Measurements from ENCODE around the gene TNRC6B. TPM values are rescaled to one million over a fixed set of nuclear protein-coding genes. Genes with fewer than 3 reads are reported as not detected.

TNRC6B gene
- total and polyA plus RNA-seq, 2 of the 13 experiments (the other 11 are each of a cell fraction or from before 2014, with no cell fraction given) = 8.9 to 13.2 TPM

- TF ChIP-seq ZNF460 (CRISPR knock-in tag; IDR thresholded peaks at IDR 0.05; ENCODE audit: borderline replicate concordance) (no peak), MXD3 (CRISPR knock-in tag; IDR thresholded peaks at IDR 0.05) (no peak; the same call in 1 of the 2 replicates), ZNF570 (CRISPR knock-in tag; IDR thresholded peaks at IDR 0.05; ENCODE audit: borderline replicate concordance) (no peak), SNAPC2 (CRISPR knock-in tag; IDR thresholded peaks at IDR 0.05) (peak; percentile 67; the same call in 1 of the 2 replicates), NFKBIZ (CRISPR knock-in tag; IDR thresholded peaks at IDR 0.05) (0 out of 2 replicates have a peak, but pooled peaks have one; percentile 64), NONO (IDR thresholded peaks at IDR 0.05) (no peak), NONO (CRISPR knock-in tag; conservative IDR thresholded peaks at IDR 0.05) (peak; percentile 66; the same call in 1 of the 2 replicates), ZNF574 (CRISPR knock-in tag; IDR thresholded peaks at IDR 0.05) (0 out of 2 replicates have a peak, but pooled peaks have one; percentile 41), ZNF678 (CRISPR knock-in tag; IDR thresholded peaks at IDR 0.05) (no peak), SP2 (CRISPR knock-in tag; IDR thresholded peaks at IDR 0.05) (peak; percentile 58), RXRB (CRISPR knock-in tag; IDR thresholded peaks at IDR 0.05; ENCODE audit: borderline replicate concordance) (peak; percentile 67; the same call in 1 of the 2 replicates), ZNF546 (CRISPR knock-in tag; conservative IDR thresholded peaks at IDR 0.05) (no peak), KDM4B (CRISPR knock-in tag; IDR thresholded peaks at IDR 0.05) (peak; percentile 69; the same call in 1 of the 2 replicates), SRSF4 (IDR thresholded peaks at IDR 0.05; ENCODE audit: low read depth, low read length, poor library complexity, severe bottlenecking) (no peak), JDP2 (CRISPR knock-in tag; IDR thresholded peaks at IDR 0.05; ENCODE audit: borderline replicate concordance) (no peak), KLF16 (CRISPR knock-in tag; IDR thresholded peaks at IDR 0.05) (peak in 1 of 2 experiments; percentile 89; a peak in 2 of 4 replicates), GPN1 (CRISPR knock-in tag; IDR thresholded peaks at IDR 0.05; ENCODE audit: borderline replicate concordance) (no peak), ZBTB25 (CRISPR knock-in tag; IDR thresholded peaks at IDR 0.05) (peak; percentile 60; the same call in 1 of the 2 replicates), NCOA5 (CRISPR knock-in tag; IDR thresholded peaks at IDR 0.05) (no peak), ZNF205 (CRISPR knock-in tag; IDR thresholded peaks at IDR 0.05) (0 out of 2 replicates have a peak, but pooled peaks have one; percentile 49), ZBTB7A (CRISPR knock-in tag; IDR thresholded peaks at IDR 0.05) (no peak), ZSCAN21 (CRISPR knock-in tag; IDR thresholded peaks at IDR 0.05; ENCODE audit: borderline replicate concordance) (no peak), IRF2 (CRISPR knock-in tag; IDR thresholded peaks at IDR 0.05) (peak; percentile 79), NAIF1 (CRISPR knock-in tag; IDR thresholded peaks at IDR 0.05; ENCODE audit: borderline replicate concordance) (no peak), ESRRA (CRISPR knock-in tag; IDR thresholded peaks at IDR 0.05; ENCODE audit: low read depth) (0 out of 2 replicates have a peak, but pooled peaks have one; percentile 53), ZNF749 (CRISPR knock-in tag; IDR thresholded peaks at IDR 0.05; ENCODE audit: borderline replicate concordance) (no peak)
Observed at GRCh38 chr22:40177738-40178416, at the start of gene TNRC6B (continued).
